LNCAP (cell line): ENCODE data around the gene KRTAP20-1.

ENCODE experiments used
- CTCF ChIP-seq: fragments of 450-650 bp; IDR thresholded peaks from 2 replicates; pipeline ENCODE4 v1.5.1; 2017; ENCODE audit warnings: mild to moderate bottlenecking

Gene KRTAP20-1

GRCh38 chr21:30623362-30623761, 7.1 kb downstream of the KRTAP20-1 start:
- TF ChIP-seq CTCF, result no peak

- no peak for TF ChIP-seq CTCF
Measured at GRCh38 chr21:30625449-30626165, 9.4 kb downstream of the KRTAP20-1 start.

GRCh38 chr21:30628109-30628508, 11.9 kb downstream of the KRTAP20-1 start:
- no peak for TF ChIP-seq CTCF

GRCh38 chr21:30629200-30629599, 13.0 kb downstream of the KRTAP20-1 start:
- no peak for TF ChIP-seq CTCF

- no peak for TF ChIP-seq CTCF
Measured at GRCh38 chr21:30634906-30635305, 18.7 kb downstream of the KRTAP20-1 start, which contains the start of gene KRTAP20-2. Gene KRTAP20-2, plus strand, starts transcription at chr21:30635206. Its CDS starts 58 bp downstream, at chr21:30635264.

GRCh38 chr21:30638686-30639085, 22.5 kb downstream of the KRTAP20-1 start:
- no peak for TF ChIP-seq CTCF

- TF ChIP-seq CTCF, result no peak
Measured at GRCh38 chr21:30642564-30642963, 26.3 kb downstream of the KRTAP20-1 start, which contains the start of gene KRTAP20-3. Gene KRTAP20-3, plus strand, starts transcription at chr21:30642864.
